ENCODE data around the gene FOSL2. TPM values are rescaled to one million over a fixed set of nuclear protein-coding genes. Genes with fewer than 3 reads are reported as not detected.

FOSL2 gene
- total RNA-seq, 1 experiment from 2014 or later: 4.0 TPM

- Mint-ChIP-seq H3K27me3 (ENCODE audit: low read depth) (peaks cover 6% of the 10 kb centered on the region), H3K9me3 (no peaks in the 10 kb centered on the region), H3K36me3 (no peaks in the 10 kb centered on the region), H3K27ac (no peak overlapping the region), H3K4me3 (no peak overlapping the region), H3K4me1 (peaks cover 5% of the 10 kb centered on the region)
- ATAC-seq (no peak), DNase-seq (ENCODE audit: low spot score) (no peak)
- TF ChIP-seq ELF4 (CRISPR knock-in tag; IDR thresholded peaks at IDR 0.05; ENCODE audit: low read depth) (no peak), SMAD3 (CRISPR knock-in tag; IDR thresholded peaks at IDR 0.05; ENCODE audit: borderline replicate concordance) (no peak), ZBTB43 (CRISPR knock-in tag; IDR thresholded peaks at IDR 0.05) (no peak), PRDM15 (CRISPR knock-in tag; IDR thresholded peaks at IDR 0.05) (no peak), ERG (CRISPR knock-in tag; IDR thresholded peaks at IDR 0.05) (no peak), FOXP1 (CRISPR knock-in tag; IDR thresholded peaks at IDR 0.05; ENCODE audit: borderline replicate concordance) (no peak), ATF1 (CRISPR knock-in tag; IDR thresholded peaks at IDR 0.05) (no peak), NFYB (CRISPR knock-in tag; conservative IDR thresholded peaks at IDR 0.05; ENCODE audit: low read depth) (no peak), ZNF512 (CRISPR knock-in tag; IDR thresholded peaks at IDR 0.05; ENCODE audit: borderline replicate concordance) (no peak), EMX1 (CRISPR knock-in tag; IDR thresholded peaks at IDR 0.05) (no peak), ZNF396 (CRISPR knock-in tag; IDR thresholded peaks at IDR 0.05; ENCODE audit: borderline replicate concordance) (no peak), MLX (CRISPR knock-in tag; IDR thresholded peaks at IDR 0.05) (no peak), JAZF1 (CRISPR knock-in tag; IDR thresholded peaks at IDR 0.05) (no peak), SOX15 (CRISPR knock-in tag; IDR thresholded peaks at IDR 0.05) (no peak), ZNF121 (CRISPR knock-in tag; IDR thresholded peaks at IDR 0.05) (no peak), OVOL2 (CRISPR knock-in tag; IDR thresholded peaks at IDR 0.05; ENCODE audit: borderline replicate concordance) (no peak)
- CTCF ChIA-PET: no interaction called here
- POLR2A ChIA-PET: no interaction called here
Observed at GRCh38 chr2:28373854-28374253, 18.8 kb upstream of the FOSL2 start.

- no peaks in the 10 kb centered on the region for H3K36me3 Mint-ChIP-seq
- POLR2A ChIA-PET: no interaction called here
- CTCF ChIA-PET: no interaction called here
- TF ChIP-seq FOXJ3 (CRISPR knock-in tag; IDR thresholded peaks at IDR 0.05; ENCODE audit: borderline replicate concordance): no peak
- H3K27ac Mint-ChIP-seq: no peak overlapping the region
- DNase-seq (ENCODE audit: low spot score): no peak
- no peak for ATAC-seq
- peaks cover 5% of the 10 kb centered on the region for H3K4me1 Mint-ChIP-seq
- H3K4me3 Mint-ChIP-seq: no peak overlapping the region
- H3K9me3 Mint-ChIP-seq: no peaks in the 10 kb centered on the region
- H3K27me3 Mint-ChIP-seq (ENCODE audit: low read depth): peaks cover 11% of the 10 kb centered on the region
Observed at GRCh38 chr2:28374331-28374730, 18.3 kb upstream of the FOSL2 start.
